Gastrocnemius medialis (tissue), 4 donors: Measurements from ENCODE around the gene ARHGAP35.

Experiments
- CTCF ChIP-seq, 5 experiments: fragments of 450-650 bp in 3 of 5; fragments of 200-600 bp in 2 of 5; sonication (generic) in 2 of 5; IDR thresholded peaks in 4 of 5; conservative IDR thresholded peaks in 1 of 5; 1 replicate in 4 of 5; 2 replicates in 1 of 5; pipeline ENCODE4 v1.5.1; 2016 to 2019; ENCODE audit warnings: antibody characterized with exemption in 5 of 5, mild to moderate bottlenecking in 3 of 5, moderate library complexity in 3 of 5
- POLR2A ChIP-seq, 2 donors: fragments of 450-650 bp; IDR thresholded peaks; one replicate each; pipeline ENCODE4 v1.6.1; 2017; ENCODE audit warnings: antibody characterized with exemption in 2 of 2, mild to moderate bottlenecking in 2 of 2, moderate library complexity in 2 of 2

GRCh38 chr19:46860846-46861690 is at the start of gene ARHGAP35:
- TF ChIP-seq CTCF (IDR thresholded peaks at IDR 0.05 in 4 of 5, conservative IDR thresholded peaks at IDR 0.05 in 1 of 5) (no peak), POLR2A (IDR thresholded peaks at IDR 0.05) (peak; percentile 52)
